RPMI7951 (cell line): ENCODE measurements around the gene CD8B. TPM values are rescaled to one million over a fixed set of nuclear protein-coding genes. Genes with fewer than 3 reads are reported as not detected.
A peak's percentile ranks its signal among the peaks of the same experiment; 100 is the strongest.
"Not testable (repeated sequence)": the region's sequence is repeated elsewhere in the genome, so short reads cannot be mapped to it uniquely, and the experiment has no call there.

ENCODE experiments used
- DNase-seq: peaks from one replicate; pipeline ENCODE4 v3.0.0-alpha.2; 2012; ENCODE audit warnings: low read depth
- total RNA-seq: library from RNA; depleted of rRNA; stranded (reverse); fragments of >200 nt; shearing (Covaris generic); gene quantifications from 2 replicates; pipeline ENCODE4 v1.2.3, GENCODE V29; 2014

CD8B gene
- total RNA-seq, 1 experiment from 2014 or later = not detected

GRCh38 chr2:86836915-86837695, 24.6 kb downstream of the CD8B start:
- peak; percentile 85 for DNase-seq

GRCh38 chr2:86835548-86835889, 26.2 kb downstream of the CD8B start:
- DNase-seq = not testable (repeated sequence)

GRCh38 chr2:86833315-86833714, 28.4 kb downstream of the CD8B start:
- no peak for DNase-seq

GRCh38 chr2:86832334-86833096, 29.2 kb downstream of the CD8B start:
- no peak for DNase-seq

- no peak for DNase-seq
Observed at GRCh38 chr2:86831537-86831936, 30.1 kb downstream of the CD8B start.

- DNase-seq = no peak
Observed at GRCh38 chr2:86826951-86827350, 34.7 kb downstream of the CD8B start.

- DNase-seq = no peak
Observed at GRCh38 chr2:86825693-86826381, 35.8 kb downstream of the CD8B start.

GRCh38 chr2:86825036-86825692, 36.5 kb downstream of the CD8B start:
- DNase-seq = no peak

- no peak for DNase-seq
Observed at GRCh38 chr2:86822668-86823345, 38.9 kb downstream of the CD8B start.

GRCh38 chr2:86821842-86822241, 39.8 kb downstream of the CD8B start:
- DNase-seq = no peak

GRCh38 chr2:86821306-86821705, 40.4 kb downstream of the CD8B start:
- DNase-seq = no peak

- DNase-seq = no peak
Observed at GRCh38 chr2:86818957-86819356, 42.7 kb downstream of the CD8B start.

- no peak for DNase-seq
Observed at GRCh38 chr2:86818114-86818801, 43.4 kb downstream of the CD8B start.

- DNase-seq = no peak
Observed at GRCh38 chr2:86815611-86816010, 46.1 kb downstream of the CD8B start.

GRCh38 chr2:86809481-86810121, 52.1 kb downstream of the CD8B start:
- no peak for DNase-seq

- DNase-seq = peak; percentile 66
Observed at GRCh38 chr2:86808315-86809161, 53.1 kb downstream of the CD8B start.

GRCh38 chr2:86807468-86808275, 54.0 kb downstream of the CD8B start:
- peak; percentile 10 for DNase-seq

GRCh38 chr2:86807133-86807467, 54.6 kb downstream of the CD8B start:
- no peak for DNase-seq
